ENCODE measurements around the gene GRIK1. TPM values are rescaled to one million over a fixed set of nuclear protein-coding genes. Genes with fewer than 3 reads are reported as not detected.

Gene GRIK1
- polyA plus RNA-seq, 1 donor (not counting 4 experiments of a cell fraction or from before 2014, with no cell fraction given): not detected

DNA sequence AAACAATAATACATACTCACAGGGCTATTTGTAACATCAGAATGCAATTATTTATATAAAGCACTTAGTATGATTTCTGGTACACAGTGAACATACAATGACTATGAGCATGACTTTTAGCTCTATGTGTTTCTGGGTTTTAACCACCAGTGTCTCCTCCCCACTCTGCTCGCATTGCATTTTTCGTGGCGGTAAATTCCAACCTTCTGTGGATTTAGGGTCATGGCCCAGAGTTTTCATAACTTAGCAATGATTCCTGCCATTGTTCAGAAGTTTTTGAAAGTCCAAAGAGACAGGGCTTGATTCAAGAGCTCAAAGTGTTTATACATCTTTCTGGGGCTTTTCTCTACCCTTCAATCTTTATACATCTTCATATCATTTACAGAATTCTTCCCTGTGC, 449.8 kb downstream of the GRIK1 start:
- no peak for TF ChIP-seq EZH2 (IDR thresholded peaks at IDR 0.05; ENCODE audit: low read length)
- TF ChIP-seq CTCF (optimal IDR thresholded peaks at IDR 0.05 in 1 of 3, IDR thresholded peaks at IDR 0.05 in 1 of 3, conservative IDR thresholded peaks at IDR 0.05 in 1 of 3; ENCODE audit: extremely low read depth in 1 of 3, insufficient read depth in 2 of 3, low read length in 3 of 3): no peak
- H3K4me3 ChIP-seq (ENCODE audit: control insufficient read depth in 2 of 3, extremely low read depth in 1 of 3, insufficient read depth in 2 of 3, low read depth in 1 of 3, low read length in 3 of 3): no peak overlapping the region
- H3K4me2 ChIP-seq (ENCODE audit: control insufficient read depth, extremely low read depth, insufficient read depth, low read depth, low read length): no peak overlapping the region
- no peak overlapping the region for H3K27ac ChIP-seq (ENCODE audit: control insufficient read depth, insufficient read depth, low read length)
- no peaks in the 10 kb centered on the region for H4K20me1 ChIP-seq (ENCODE audit: control insufficient read depth, extremely low read depth, insufficient read depth, low read length)
- H2AFZ ChIP-seq (ENCODE audit: control insufficient read depth, low read length): no peak overlapping the region
- no peak overlapping the region for H3K9ac ChIP-seq (ENCODE audit: control insufficient read depth, extremely low read depth, insufficient read depth, low read length)
- no peak for FAIRE-seq
- dilution Hi-C loops (cut with MboI; ENCODE audit: extremely low pct_ligation_motif_present, low sequenced_read_pairs): no loop called here
- no peaks in the 10 kb centered on the region for H3K9me3 ChIP-seq (ENCODE audit: control insufficient read depth, low read depth, low read length)
- H3K4me1 ChIP-seq (ENCODE audit: control insufficient read depth, extremely low read depth, insufficient read depth, low read length): no peaks in the 10 kb centered on the region
- no peak for DNase-seq (ENCODE audit: low read depth, low spot score)
- no peaks in the 10 kb centered on the region for H3K79me2 ChIP-seq (ENCODE audit: control insufficient read depth, insufficient read depth, low read length)
- H3K36me3 ChIP-seq (ENCODE audit: control insufficient read depth in 2 of 2, extremely low read depth in 1 of 2, insufficient read depth in 2 of 2, low read length in 2 of 2): no peaks in the 10 kb centered on the region
- H3K27me3 ChIP-seq (ENCODE audit: control insufficient read depth, extremely low read depth, insufficient read depth, low read length): no peaks in the 10 kb centered on the region
- no peaks in the 10 kb centered on the region for H3K9me1 ChIP-seq (ENCODE audit: control insufficient read depth, extremely low read depth, insufficient read depth, low read length)

- no peak for FAIRE-seq
Observed at GRCh38 chr21:29487154-29487553, 452.6 kb downstream of the GRIK1 start.

More at GRCh38 chr21:29487154-29487553, 452.6 kb downstream of the GRIK1 start:
- no peak overlapping the region for H3K4me3 ChIP-seq (ENCODE audit: control insufficient read depth in 2 of 3, extremely low read depth in 1 of 3, insufficient read depth in 2 of 3, low read depth in 1 of 3, low read length in 3 of 3)
- no peaks in the 10 kb centered on the region for H3K9me1 ChIP-seq (ENCODE audit: control insufficient read depth, extremely low read depth, insufficient read depth, low read length)
- H3K36me3 ChIP-seq (ENCODE audit: control insufficient read depth in 2 of 2, extremely low read depth in 1 of 2, insufficient read depth in 2 of 2, low read length in 2 of 2): no peaks in the 10 kb centered on the region
- H4K20me1 ChIP-seq (ENCODE audit: control insufficient read depth, extremely low read depth, insufficient read depth, low read length): no peaks in the 10 kb centered on the region
- H2AFZ ChIP-seq (ENCODE audit: control insufficient read depth, low read length): no peak overlapping the region
- no peak overlapping the region for H3K9ac ChIP-seq (ENCODE audit: control insufficient read depth, extremely low read depth, insufficient read depth, low read length)
- DNase-seq (ENCODE audit: low read depth, low spot score): no peak
- dilution Hi-C loops (cut with MboI; ENCODE audit: extremely low pct_ligation_motif_present, low sequenced_read_pairs): no loop called here
- H3K79me2 ChIP-seq (ENCODE audit: control insufficient read depth, insufficient read depth, low read length): no peaks in the 10 kb centered on the region
- H3K27ac ChIP-seq (ENCODE audit: control insufficient read depth, insufficient read depth, low read length): no peak overlapping the region
- no peaks in the 10 kb centered on the region for H3K27me3 ChIP-seq (ENCODE audit: control insufficient read depth, extremely low read depth, insufficient read depth, low read length)
- TF ChIP-seq EZH2 (IDR thresholded peaks at IDR 0.05; ENCODE audit: low read length) (no peak), CTCF (optimal IDR thresholded peaks at IDR 0.05 in 1 of 3, IDR thresholded peaks at IDR 0.05 in 1 of 3, conservative IDR thresholded peaks at IDR 0.05 in 1 of 3; ENCODE audit: extremely low read depth in 1 of 3, insufficient read depth in 2 of 3, low read length in 3 of 3) (no peak)
- no peaks in the 10 kb centered on the region for H3K4me1 ChIP-seq (ENCODE audit: control insufficient read depth, extremely low read depth, insufficient read depth, low read length)
- H3K9me3 ChIP-seq (ENCODE audit: control insufficient read depth, low read depth, low read length): no peaks in the 10 kb centered on the region
- no peak overlapping the region for H3K4me2 ChIP-seq (ENCODE audit: control insufficient read depth, extremely low read depth, insufficient read depth, low read depth, low read length)

Other genes with a start within 250 kb of the GRIK1 start
- 0.16 to 0.28 TPM in 2 of 3 replicates, not detected in the other for gene CLDN17, start 226.8 kb upstream of the GRIK1 start, polyA plus RNA-seq

Data from keratinocyte (primary cell).